Kasumi-1 (cell line): ENCODE data around the gene AGBL3.
"Not testable (repeated sequence)": the region's sequence is repeated elsewhere in the genome, so short reads cannot be mapped to it uniquely, and the experiment has no call there.

Source experiments
- DNase-seq, 2 experiments: peaks; one replicate each; lab custom pipeline; 2025; lab: John Stamatoyannopoulos, UW

AGBL3 gene

DNA sequence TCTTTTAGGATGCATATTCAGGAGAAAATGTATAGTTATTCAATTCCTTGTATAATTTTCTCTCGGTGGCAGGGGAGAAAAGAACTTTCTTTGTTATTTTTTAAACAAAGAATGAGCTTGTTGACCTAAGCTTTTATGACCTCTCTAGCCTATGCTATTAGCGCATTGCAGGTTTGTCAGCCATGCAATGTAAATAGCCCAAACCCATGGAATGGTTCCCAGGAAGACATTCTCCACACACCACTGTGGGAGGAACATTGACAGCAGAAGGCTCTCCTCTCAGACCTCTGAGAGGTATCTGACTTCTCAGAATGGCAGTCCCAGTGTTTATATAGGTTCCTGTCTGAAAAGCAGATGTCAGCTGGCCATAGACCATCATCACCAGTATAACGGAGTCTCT lies 19.6 kb upstream of the AGBL3 start:
- no peak for DNase-seq

- no peak for DNase-seq
Observed at GRCh38 chr7:134968110-134968509, 18.2 kb upstream of the AGBL3 start.

DNA sequence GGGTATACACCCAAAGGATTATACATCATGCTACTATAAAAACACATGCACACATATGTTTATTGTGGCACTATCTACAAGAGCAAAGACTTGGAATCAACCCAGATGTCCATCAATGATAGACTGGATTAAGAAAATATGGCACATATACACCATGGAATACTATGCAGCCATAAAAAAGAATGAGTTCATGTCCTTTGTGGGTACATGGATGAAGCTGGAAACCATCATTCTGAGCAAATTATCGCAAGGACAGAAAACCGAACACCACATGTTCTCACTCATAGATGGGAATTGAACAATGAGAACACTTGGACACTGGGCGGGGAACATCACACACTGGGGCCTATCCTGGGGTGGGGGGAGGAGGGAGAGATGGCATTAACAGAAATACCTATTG lies 4.7 kb upstream of the AGBL3 start:
- not testable (repeated sequence) for DNase-seq

- no peak for DNase-seq
Observed at GRCh38 chr7:134985894-134986362, 380 bp upstream of the AGBL3 start.

GRCh38 chr7:134988161-134988560 lies 1.9 kb downstream of the AGBL3 start:
- DNase-seq, result no peak

- no peak for DNase-seq
Observed at GRCh38 chr7:134991469-134992339, 5.4 kb downstream of the AGBL3 start.

- DNase-seq, result no peak
Observed at GRCh38 chr7:134992626-134993179, 6.4 kb downstream of the AGBL3 start.

- no peak for DNase-seq
Observed at GRCh38 chr7:134993877-134994456, 7.7 kb downstream of the AGBL3 start.

DNA sequence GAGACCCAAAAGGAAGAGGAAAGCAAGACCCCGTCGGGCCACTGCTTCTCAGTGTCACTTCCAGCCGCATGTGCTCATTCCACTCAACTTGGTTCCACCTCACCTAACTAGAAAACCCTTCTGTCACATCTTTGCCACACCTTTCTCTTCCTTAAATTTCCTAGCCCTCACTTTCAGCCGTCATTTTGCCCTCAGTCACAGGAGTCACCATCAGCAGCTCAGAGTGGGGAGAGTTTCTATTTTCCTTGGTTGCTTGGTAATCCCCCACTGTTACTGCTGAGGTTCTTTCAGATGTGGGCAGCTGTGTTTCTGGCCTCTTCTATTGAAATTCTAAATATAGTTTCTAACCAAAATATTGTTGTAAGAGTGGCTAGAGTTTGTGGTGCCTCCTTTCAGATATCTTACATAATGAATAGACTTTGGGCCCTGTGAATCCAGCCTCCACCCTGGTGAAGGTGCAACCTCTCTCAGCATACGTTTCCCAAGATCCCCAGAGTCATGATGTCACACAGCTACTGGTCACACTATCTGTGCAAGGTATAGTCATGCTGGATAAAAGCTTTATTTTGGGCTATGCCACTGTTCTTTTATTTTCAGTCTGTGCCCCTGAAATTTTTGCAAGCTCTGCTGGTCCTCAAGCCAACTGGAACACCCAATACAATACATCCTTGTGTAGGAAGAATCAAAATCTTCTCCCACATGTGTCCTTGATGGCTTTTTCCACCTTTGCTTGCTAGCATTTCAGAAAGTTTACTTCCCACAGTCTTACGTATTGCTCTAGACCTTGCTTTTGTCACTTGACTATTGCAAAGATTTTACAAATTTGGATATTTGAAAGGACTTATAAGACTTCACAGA lies 9.2 kb downstream of the AGBL3 start:
- no peak for DNase-seq

DNA sequence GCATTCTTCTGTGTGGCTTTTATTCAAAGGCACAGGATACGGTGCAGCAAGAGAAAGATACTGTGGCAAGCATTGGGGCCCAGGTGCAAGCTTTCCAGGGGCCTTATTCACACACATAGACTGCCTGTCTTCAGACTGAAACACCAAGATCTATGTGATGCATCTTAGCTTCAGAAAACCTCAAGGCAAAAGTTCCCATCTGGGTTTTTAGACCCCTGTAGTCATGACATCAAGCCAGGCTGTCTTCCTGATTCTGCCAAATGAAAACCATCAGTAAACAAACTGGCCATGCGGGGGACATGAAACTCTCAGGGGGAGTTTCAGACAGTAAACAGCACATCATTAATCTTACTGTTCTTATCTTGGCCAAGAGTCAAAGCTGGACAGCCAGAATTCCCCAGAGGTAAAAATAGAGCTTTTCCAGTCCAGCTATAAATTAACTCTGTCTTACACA lies 9.8 kb downstream of the AGBL3 start:
- no peak for DNase-seq

- no peak for DNase-seq
Observed at GRCh38 chr7:134997214-134997885, 11.0 kb downstream of the AGBL3 start.

GRCh38 chr7:134999136-134999535 lies 12.8 kb downstream of the AGBL3 start:
- no peak for DNase-seq

- DNase-seq, result no peak
Observed at GRCh38 chr7:135001390-135002165, 15.3 kb downstream of the AGBL3 start.

DNA sequence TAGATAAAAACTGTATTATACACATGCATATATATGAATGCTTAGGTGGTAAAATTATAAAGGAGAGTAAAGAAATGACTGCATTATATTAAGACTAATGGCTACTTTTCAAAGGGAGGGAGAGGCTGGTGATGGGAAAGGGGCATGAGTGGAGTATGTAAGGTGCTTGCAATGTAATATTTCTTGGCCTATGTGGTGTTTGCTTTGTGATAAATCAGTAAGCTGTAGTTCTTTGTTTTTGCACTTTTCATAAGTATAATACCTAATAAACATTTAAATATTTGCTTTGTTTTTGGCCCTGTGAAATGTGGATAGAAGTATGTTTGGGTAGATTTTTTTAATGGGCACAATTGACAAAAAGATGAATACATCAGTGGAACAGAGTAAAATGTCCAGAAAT lies 25.9 kb downstream of the AGBL3 start:
- DNase-seq, result no peak

GRCh38 chr7:135023622-135024021 lies 37.3 kb downstream of the AGBL3 start:
- DNase-seq, result no peak

DNA sequence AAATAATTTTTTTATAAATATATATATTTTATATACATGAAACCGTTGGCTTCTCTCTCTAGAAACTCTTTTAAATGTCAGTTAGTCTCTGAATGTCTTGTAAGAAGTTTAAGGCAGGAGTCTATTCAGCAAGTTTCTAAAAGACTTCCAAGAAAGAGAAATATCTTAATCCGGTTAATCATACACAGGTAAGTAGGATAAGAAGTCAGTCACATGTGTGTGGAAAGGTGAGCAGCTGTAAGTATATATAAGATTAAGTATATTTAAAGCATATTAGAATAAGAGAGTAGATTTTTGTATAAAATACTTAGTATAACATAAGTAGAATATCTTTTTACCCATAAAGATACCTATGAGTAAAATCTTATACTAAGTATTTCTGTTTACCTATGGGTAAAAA lies 48.9 kb downstream of the AGBL3 start:
- DNase-seq, result no peak

GRCh38 chr7:135067017-135067416 lies 80.7 kb downstream of the AGBL3 start:
- not testable (repeated sequence) for DNase-seq

GRCh38 chr7:135074096-135074495 lies 87.8 kb downstream of the AGBL3 start:
- no peak for DNase-seq

DNA sequence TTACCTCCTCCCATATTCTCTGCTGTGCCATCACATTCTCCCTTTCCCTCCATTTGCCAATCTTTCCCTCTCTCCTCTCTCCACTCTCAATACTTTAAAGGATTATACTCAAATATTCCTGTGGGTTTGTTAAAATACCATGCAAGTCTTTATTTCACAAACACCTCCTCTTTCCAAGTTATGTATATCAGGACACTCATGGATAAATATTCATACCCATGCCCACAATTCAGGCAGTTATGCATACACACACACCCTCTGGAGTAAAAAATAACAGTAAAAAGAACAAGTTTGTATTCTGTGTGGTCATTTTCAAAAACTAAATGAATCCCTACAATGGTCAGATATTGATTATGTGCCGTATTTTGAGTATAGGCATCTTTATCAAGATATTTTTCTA lies 88.2 kb downstream of the AGBL3 start:
- no peak for DNase-seq

DNA sequence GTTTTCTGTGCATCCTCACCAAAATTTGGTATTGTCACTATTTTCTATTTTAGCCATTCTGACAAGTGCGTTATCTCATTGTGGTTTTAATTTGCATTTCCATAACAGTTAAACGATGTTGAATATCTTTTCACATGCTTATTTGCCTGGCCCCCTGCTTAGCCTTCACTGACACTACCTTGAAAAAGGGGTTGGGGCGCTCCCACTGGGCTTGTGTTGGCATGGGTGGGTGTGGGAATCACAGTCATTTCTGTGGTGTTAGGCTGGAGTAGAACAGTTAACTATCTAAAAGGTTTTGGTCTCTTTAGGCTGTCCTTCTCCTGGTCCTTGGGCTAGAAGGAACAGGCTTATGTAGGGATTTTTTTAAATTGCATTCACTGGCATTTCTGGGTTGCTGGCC lies 89.4 kb downstream of the AGBL3 start:
- DNase-seq, result no peak

- no peak for DNase-seq
Observed at GRCh38 chr7:135076882-135077281, 90.6 kb downstream of the AGBL3 start.
